ENCODE data around the gene TCF7L1.

GRCh38 chr2:85273738-85274731 lies 140.8 kb downstream of the TCF7L1 start:
- TF ChIP-seq ZFP30 (CRISPR knock-in tag; IDR thresholded peaks at IDR 0.05) (no peak), PATZ1 (CRISPR knock-in tag; IDR thresholded peaks at IDR 0.05; ENCODE audit: borderline replicate concordance) (no peak), ZNF70 (CRISPR knock-in tag; IDR thresholded peaks at IDR 0.05) (no peak), SNAI2 (CRISPR knock-in tag; IDR thresholded peaks at IDR 0.05) (no peak), CSRNP3 (CRISPR knock-in tag; IDR thresholded peaks at IDR 0.05) (no peak), RARB (CRISPR knock-in tag; IDR thresholded peaks at IDR 0.05) (no peak), TOX (CRISPR knock-in tag; IDR thresholded peaks at IDR 0.05; ENCODE audit: borderline replicate concordance) (no peak), CREB5 (CRISPR knock-in tag; IDR thresholded peaks at IDR 0.05; ENCODE audit: low read depth) (no peak), BACH2 (CRISPR knock-in tag; IDR thresholded peaks at IDR 0.05; ENCODE audit: borderline replicate concordance) (no peak), ZNF565 (CRISPR knock-in tag; conservative IDR thresholded peaks at IDR 0.05; ENCODE audit: low read depth) (no peak), ZFP3 (CRISPR knock-in tag; IDR thresholded peaks at IDR 0.05) (no peak)

Measured in SK-N-SH treated with all-trans-retinoic acid at 6 μM for 48 hours (cell line).